Erythroblast (primary cell): ENCODE results near the gene ZDHHC16.

Experiments
- GATA1 ChIP-seq: IDR thresholded peaks from 2 replicates; pipeline ENCODE4 v1.6.1; 2011; ENCODE audit warnings: low read depth, mild to moderate bottlenecking, control low read depth, low read length, moderate library complexity
- POLR2A ChIP-seq: IDR thresholded peaks from 2 replicates; pipeline ENCODE4 v1.6.1; 2011; ENCODE audit warnings: mild to moderate bottlenecking, low read length

GRCh38 chr10:97426776-97427570 lies 19.0 kb upstream of the ZDHHC16 start:
- TF ChIP-seq POLR2A (no peak), GATA1 (no peak)
